COLO668 (cell line): ENCODE data around the gene HYAL3.
"Not testable (repeated sequence)": the region's sequence is repeated elsewhere in the genome, so short reads cannot be mapped to it uniquely, and the experiment has no call there.

ENCODE experiments used
- DNase-seq: peaks from one replicate; lab custom pipeline; 2025; ENCODE audit not compliant: unreplicated experiment; lab: John Stamatoyannopoulos, UW

Gene HYAL3

GRCh38 chr3:50259432-50260026, 39.7 kb downstream of the HYAL3 start:
- no peak for DNase-seq

GRCh38 chr3:50258979-50259378, 40.2 kb downstream of the HYAL3 start:
- no peak for DNase-seq

- peak; percentile 23 for DNase-seq
Measured at GRCh38 chr3:50258029-50258680, 41.0 kb downstream of the HYAL3 start.

GRCh38 chr3:50256978-50257890, 42.0 kb downstream of the HYAL3 start:
- DNase-seq: peak; percentile 47

DNA sequence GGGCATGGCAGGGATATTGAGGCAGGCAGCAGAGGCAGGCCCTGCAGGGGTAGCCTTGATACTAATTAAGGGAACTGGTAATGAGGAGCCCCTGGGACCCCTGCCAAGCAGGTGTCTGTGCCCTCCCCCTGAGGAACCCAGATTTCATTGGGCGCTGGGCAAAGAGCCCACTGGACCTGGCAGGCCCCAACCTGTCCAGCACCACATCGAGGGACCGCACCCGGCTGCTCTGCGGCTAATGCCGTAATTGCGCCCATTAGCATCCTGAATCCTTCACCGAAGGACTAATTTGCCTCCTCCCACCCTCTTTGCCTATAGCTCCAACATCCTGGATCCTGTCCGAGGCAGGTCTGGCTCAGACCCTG, 44.0 kb downstream of the HYAL3 start:
- no peak for DNase-seq

GRCh38 chr3:50254577-50255250, 44.5 kb downstream of the HYAL3 start:
- no peak for DNase-seq

- DNase-seq: no peak
Measured at GRCh38 chr3:50251220-50251619, 48.0 kb downstream of the HYAL3 start.

DNA sequence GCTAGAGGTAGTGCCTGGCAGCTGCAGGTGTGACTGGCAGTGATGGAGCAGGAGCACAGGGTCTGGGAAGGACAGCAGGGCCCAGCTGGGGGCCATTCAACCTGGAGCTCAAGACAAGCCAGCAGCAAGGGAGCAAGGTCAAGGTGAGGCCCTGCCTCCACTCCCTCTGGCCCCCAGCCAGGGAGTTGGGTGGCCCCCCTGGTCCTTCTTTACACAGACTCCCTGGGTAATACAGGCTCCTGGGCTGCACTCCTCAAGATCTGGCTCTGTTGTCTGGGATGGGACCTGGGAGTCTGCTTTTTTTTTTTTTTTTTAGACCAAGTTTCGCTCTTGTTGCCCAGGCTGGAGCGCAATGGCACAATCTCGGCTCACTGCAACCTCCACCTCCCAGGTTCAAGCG, 48.7 kb downstream of the HYAL3 start:
- no peak for DNase-seq

DNA sequence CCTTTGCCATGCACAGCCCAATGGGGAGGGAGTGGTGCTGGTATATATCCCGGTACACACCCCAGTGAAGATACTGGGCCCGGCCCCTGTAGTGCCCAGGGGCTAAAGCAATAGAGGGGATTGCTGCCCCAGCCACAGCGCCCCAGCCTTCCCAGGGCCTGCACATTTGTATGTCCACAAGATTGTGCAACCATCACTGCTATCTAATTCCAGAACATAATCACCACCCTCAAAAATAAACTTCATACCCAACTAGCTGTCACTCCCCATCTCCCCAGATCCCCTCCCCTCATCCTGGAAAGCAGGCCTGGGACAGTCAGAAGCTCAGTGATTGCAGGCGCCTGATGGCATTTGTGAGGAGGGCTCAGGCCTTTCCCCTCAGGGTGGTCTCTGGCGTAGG, 49.7 kb downstream of the HYAL3 start:
- no peak for DNase-seq

DNA sequence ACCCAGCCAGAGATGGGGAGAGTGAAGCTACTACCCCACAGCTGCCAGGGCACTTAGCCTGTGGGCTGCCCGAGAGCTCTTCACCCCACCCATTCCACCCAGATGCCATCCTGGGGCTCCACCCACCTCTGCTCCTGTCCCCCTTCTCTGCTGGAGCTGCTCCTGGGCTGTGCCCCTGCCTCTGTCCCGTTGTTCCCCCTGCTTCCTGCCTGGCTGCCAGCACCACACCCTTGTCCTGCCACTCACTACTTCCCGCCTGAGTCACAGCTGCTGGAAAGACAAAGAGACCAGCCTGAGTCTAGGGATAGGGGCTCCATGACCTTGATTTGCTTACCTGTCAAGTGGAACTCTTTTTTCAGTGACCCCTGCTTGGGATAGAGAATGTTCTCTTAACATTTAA, 50.8 kb downstream of the HYAL3 start:
- peak; percentile 32 for DNase-seq

- DNase-seq: no peak
Measured at GRCh38 chr3:50246517-50246954, 52.7 kb downstream of the HYAL3 start.

DNA sequence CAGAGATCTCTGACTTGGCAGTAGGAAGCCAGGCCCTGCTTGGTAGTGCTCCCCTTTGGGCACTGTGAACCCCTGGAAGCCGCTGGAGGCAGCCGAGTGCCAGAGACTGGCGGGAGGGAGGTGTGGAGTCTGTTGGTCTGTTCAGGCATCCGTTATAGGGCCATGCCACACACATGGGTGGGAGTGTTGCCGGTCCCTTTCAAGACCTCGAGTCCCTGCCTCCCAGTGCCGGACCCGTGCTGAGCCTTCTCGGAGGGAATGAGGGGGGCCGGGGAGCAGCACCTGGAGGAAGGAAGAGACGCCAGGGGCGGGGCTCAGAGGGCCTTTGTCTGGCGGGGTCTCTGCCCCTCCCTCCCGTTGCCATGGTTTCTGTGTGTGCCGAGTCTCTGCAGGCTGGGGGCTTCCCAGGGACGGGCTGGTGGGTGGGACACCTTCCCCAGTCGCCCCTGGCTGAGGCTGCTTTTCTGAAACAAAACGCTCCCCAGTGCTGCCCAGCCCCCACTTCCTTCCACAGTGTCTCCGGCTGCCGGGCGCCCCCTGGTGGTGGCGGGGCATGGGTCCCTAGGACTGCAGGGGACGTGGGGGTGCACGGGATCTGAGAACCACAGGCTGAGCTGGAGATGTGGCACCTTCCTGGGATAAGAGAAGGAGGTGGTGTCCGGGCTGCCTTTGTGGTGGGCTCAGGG, 53.2 kb downstream of the HYAL3 start:
- peak; percentile 81 for DNase-seq

DNA sequence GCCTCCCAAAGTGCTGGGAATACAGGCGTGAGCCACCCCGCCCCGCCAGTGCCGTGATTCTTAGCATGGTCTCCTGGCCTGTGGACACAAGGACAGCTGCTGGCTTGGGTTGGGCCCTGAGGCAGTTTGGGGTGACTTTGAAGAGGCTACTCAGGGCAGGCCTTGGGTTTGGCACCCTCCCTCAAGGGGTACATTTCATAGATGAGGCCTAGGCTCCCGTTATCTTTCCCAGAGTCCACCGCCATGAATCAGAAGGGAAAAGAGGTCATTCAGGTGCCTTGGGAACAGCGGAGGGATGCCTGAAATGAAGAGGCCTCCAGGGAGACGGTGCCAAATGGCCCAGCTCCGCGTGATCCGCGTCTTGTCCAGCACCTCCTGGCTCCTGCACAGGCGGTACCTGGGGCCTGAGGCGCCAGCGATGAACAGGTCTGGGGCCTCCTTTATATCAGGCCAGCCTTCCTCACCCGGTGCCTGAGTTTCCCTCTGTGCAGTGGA, 53.9 kb downstream of the HYAL3 start:
- DNase-seq: no peak

DNA sequence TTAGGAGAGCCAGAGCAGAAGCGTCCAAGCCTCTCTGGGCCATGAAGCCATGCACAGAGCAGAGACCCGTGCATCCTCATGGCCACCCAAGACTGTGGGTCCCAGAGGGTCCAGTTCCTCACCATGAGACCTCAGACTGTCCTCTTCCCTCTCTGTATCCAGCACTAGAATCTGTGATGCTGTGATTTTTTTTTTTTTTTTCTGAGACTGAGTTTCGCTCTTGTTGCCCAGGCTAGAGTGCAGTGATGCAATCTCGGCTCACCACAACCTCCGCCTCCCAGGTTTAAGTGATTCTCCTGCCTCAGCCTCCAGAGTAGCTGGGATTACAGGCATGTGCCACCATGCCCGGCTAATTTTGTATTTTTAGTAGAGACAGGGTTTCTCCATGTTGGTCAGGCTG, 54.4 kb downstream of the HYAL3 start:
- not testable (repeated sequence) for DNase-seq

GRCh38 chr3:50243543-50243895, 55.7 kb downstream of the HYAL3 start:
- DNase-seq: no peak

GRCh38 chr3:50242851-50243542, 56.2 kb downstream of the HYAL3 start:
- no peak for DNase-seq
